Measurements from ENCODE around the gene SSNA1.

GRCh38 chr9:137166380-137167229 lies 21.9 kb upstream of the SSNA1 start:
- no peak for TF ChIP-seq EZH2phosphoT487 (IDR thresholded peaks at IDR 0.05; ENCODE audit: low read depth)
- TF ChIP-seq CTCF (IDR thresholded peaks at IDR 0.05; ENCODE audit: low read depth, low read length): no peak
